Spleen (tissue), 11 donors: Measurements from ENCODE around the gene PIAS1. TPM values are rescaled to one million over a fixed set of nuclear protein-coding genes. Genes with fewer than 3 reads are reported as not detected.

Source experiments
- DNase-seq: peaks from one replicate; pipeline ENCODE4 v3.0.0-alpha.2; 2020
- H3K27ac ChIP-seq, 8 donors: fragments of 200-600 bp; sonication (generic) in 7 of 8; 1 replicate in 4 of 8; 2 replicates in 4 of 8; pipeline versions ENCODE4 v1.5.0 to v1.8.0; 2016 to 2021; ENCODE audit warnings: inconsistent platforms in 4 of 8, mild to moderate bottlenecking in 4 of 8, moderate library complexity in 1 of 8
- H3K27me3 ChIP-seq, 7 donors: fragments of 200-600 bp; sonication (generic) in 6 of 7; replicated peaks in 1 of 7; 1 replicate in 4 of 7; 2 replicates in 3 of 7; pipeline versions ENCODE4 v1.5.0 to v1.8.0; 2016 to 2021; ENCODE audit warnings: inconsistent platforms in 3 of 7, mild to moderate bottlenecking in 1 of 7
- H3K36me3 ChIP-seq, 6 donors: fragments of 200-600 bp; sonication (generic) in 5 of 6; 1 replicate in 4 of 6; 2 replicates in 2 of 6; pipeline versions ENCODE4 v1.5.0 to v1.8.0; 2016 to 2021; ENCODE audit warnings: inconsistent platforms in 2 of 6
- H3K4me1 ChIP-seq, 6 donors: fragments of 200-600 bp; sonication (generic) in 5 of 6; 1 replicate in 3 of 6; 2 replicates in 3 of 6; pipeline versions ENCODE4 v1.5.0 to v1.8.0; 2016 to 2021; ENCODE audit warnings: inconsistent platforms in 3 of 6
- H3K4me3 ChIP-seq, 8 donors: fragments of 200-600 bp; sonication (generic) in 7 of 8; 1 replicate in 4 of 8; 2 replicates in 4 of 8; pipeline versions ENCODE4 v1.5.0 to v1.8.0; 2016 to 2021; ENCODE audit warnings: inconsistent platforms in 4 of 8, mild to moderate bottlenecking in 4 of 8, moderate library complexity in 2 of 8
- H3K9me3 ChIP-seq, 8 donors: fragments of 200-600 bp; sonication (generic) in 7 of 8; 1 replicate in 4 of 8; 2 replicates in 4 of 8; pipeline versions ENCODE4 v1.5.0 to v1.8.0; 2016 to 2021; ENCODE audit warnings: inconsistent platforms in 4 of 8
- CTCF ChIP-seq, 11 experiments: fragments of 200-600 bp in 7 of 11; fragments of 450-650 bp in 4 of 11; sonication (generic) in 4 of 11; IDR thresholded peaks in 8 of 11; conservative IDR thresholded peaks in 3 of 11; 1 replicate in 7 of 11; 2 replicates in 4 of 11; pipeline versions ENCODE4 v1.4.0 to v1.8.0; 2016 to 2021; ENCODE audit warnings: antibody characterized with exemption in 11 of 11, inconsistent platforms in 4 of 11, mild to moderate bottlenecking in 1 of 11
- POLR2A ChIP-seq, 3 donors: fragments of 450-650 bp; IDR thresholded peaks; one replicate each; pipeline ENCODE4 v1.5.1; 2017; ENCODE audit warnings: antibody characterized with exemption in 3 of 3, mild to moderate bottlenecking in 1 of 3
- POLR2AphosphoS5 ChIP-seq, 3 donors: sonication (generic); formaldehyde crosslinking; IDR thresholded peaks; one replicate each; pipeline ENCODE4 v1.5.1; 2017; ENCODE audit warnings: antibody characterized with exemption in 3 of 3
- WGBS, 5 donors: extraction: QIAGEN DNeasy Blood & Tissue Kit in 3 of 5; methylation state at CpG; one replicate each; pipeline versions ENCODE4 v1.1.5 to v1.1.7; 2013 to 2018; 5-methylcytosine and 5-hydroxymethylcytosine counted together
- intact Hi-C: fragments of 100-400 bp; cut with DNase I; formaldehyde crosslinking; loops from one replicate; pipeline ENCODE4 v1.15.0; 2023; ENCODE audit warnings: low total_unique reads
- polyA plus RNA-seq, 3 donors: library from polyadenylated mRNA; stranded (reverse); fragments of 200-250 nt; gene quantifications; one replicate each; pipeline ENCODE4 v1.2.1, GENCODE V29; 2013
- total RNA-seq, 7 donors: library from RNA; depleted of rRNA in 3 of 7; stranded (reverse); fragments of >200 nt in 3 of 7; fragmentation: NEBNext Ultra II Directional in 4 of 7; extraction: Animal tissue kit (Norgen Biotek cat#: 25700) in 4 of 7; gene quantifications; one replicate each; pipeline versions ENCODE4 v1.1.0 to v1.2.1, GENCODE V29; 2016 to 2021
- donor health status: healthy with polysubstance abuse.
- donor health status: DM: no; HTN: no; CAD: no; lungs with moderate emphysema.
- donor health status: DM: no; HTN: no; CAD: no.
- donor health status: Bipolar disorder and iron deficiency.
- donor health status: healthy.
- donor health status: DM: no; HTN: no; CAD: no.
- donor health status: DM: yes; HTN: yes; CAD: no.

The PIAS1 gene
- total and polyA plus RNA-seq, 10 donors: 12.0 to 104 (median 64.7) TPM

DNA sequence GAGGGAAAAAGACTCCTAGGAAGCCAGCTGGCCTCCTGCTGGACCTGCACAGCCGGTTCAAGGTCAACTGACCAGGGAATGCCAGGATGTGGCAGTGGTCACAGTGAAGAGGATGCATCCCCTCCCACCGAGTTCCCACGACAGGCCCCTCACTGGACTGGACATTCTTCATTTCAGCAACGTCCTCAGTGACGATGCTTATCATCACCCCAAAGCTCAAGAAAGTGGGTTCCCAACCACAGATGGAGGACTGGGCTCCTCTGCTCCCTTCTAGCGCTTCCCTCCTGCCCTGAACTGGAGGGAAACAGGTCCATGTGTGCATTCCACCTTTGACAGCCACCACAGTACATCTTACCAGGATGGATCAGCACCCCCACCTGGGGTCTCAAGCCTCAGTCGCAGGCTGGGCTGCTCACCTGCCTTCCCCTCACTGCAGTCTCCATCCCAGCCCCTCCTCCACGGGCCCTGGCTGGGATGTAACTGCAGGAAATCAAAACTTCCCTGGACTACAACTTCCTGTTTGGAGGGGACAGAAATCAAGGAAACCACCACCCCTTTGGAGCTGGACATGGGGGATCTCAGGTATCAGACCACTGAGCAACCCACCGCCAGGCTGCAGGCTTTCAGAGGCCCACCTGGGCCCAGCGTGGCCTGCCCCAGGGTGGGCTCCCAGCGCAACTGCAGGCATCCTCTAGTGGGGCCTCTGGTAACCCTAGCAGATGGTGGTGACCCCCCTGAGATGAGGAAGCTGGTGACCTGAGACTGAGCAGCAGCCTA, 143.7 kb downstream of the PIAS1 start:
- intact Hi-C loops: no loop called here
- Histone ChIP-seq H3K9me3 (no peaks in the 10 kb centered on the region), H3K27me3 (no peaks in the 10 kb centered on the region), H3K36me3 (peaks cover 0 to 53% (median 9%) of the 10 kb centered on the region in 6 donors), H3K27ac (peak overlapping the region in 3 of 8 donors; percentile 13 to 18 (median 13)), H3K4me3 (no peak overlapping the region), H3K4me1 (peaks cover 0 to 29% (median 8%) of the 10 kb centered on the region in 6 donors)
- WGBS, 5 donors: 83 to 91% (median 86%) methylated on average over 9 to 11 of the region's 11 CpGs
- peak in 1 of 3 donors; percentile 48 for TF ChIP-seq POLR2AphosphoS5 (IDR thresholded peaks at IDR 0.05)
- TF ChIP-seq CTCF (IDR thresholded peaks at IDR 0.05 in 8 of 11, conservative IDR thresholded peaks at IDR 0.05 in 3 of 11): no peak
- DNase-seq: no peak

GRCh38 chr15:68199340-68199739, 145.2 kb downstream of the PIAS1 start:
- Histone ChIP-seq H3K36me3 (peaks cover 0 to 38% (median 0%) of the 10 kb centered on the region in 6 donors), H3K27ac (no peak overlapping the region), H3K9me3 (no peaks in the 10 kb centered on the region), H3K27me3 (no peaks in the 10 kb centered on the region), H3K4me3 (no peak overlapping the region), H3K4me1 (peaks cover 0 to 43% (median 8%) of the 10 kb centered on the region in 6 donors)
- no peak for TF ChIP-seq CTCF (IDR thresholded peaks at IDR 0.05 in 8 of 11, conservative IDR thresholded peaks at IDR 0.05 in 3 of 11)
- peak in 2 of 3 donors; percentile 31 to 56 for TF ChIP-seq POLR2AphosphoS5 (IDR thresholded peaks at IDR 0.05)
- TF ChIP-seq POLR2A (IDR thresholded peaks at IDR 0.05): no peak
- intact Hi-C loops: no loop called here
- no peak for DNase-seq
- 74 to 79% (median 77%) methylated on average over 11 of the region's 11 CpGs for WGBS, 5 donors

- no peak for DNase-seq
- intact Hi-C loops: no loop called here
- Histone ChIP-seq H3K27ac (no peak overlapping the region), H3K4me3 (no peak overlapping the region), H3K27me3 (no peaks in the 10 kb centered on the region), H3K36me3 (peaks cover 0 to 29% (median 0%) of the 10 kb centered on the region in 6 donors), H3K9me3 (no peaks in the 10 kb centered on the region), H3K4me1 (peaks cover 0 to 52% (median 17%) of the 10 kb centered on the region in 6 donors)
- 78 to 90% (median 80%) methylated on average over 7 to 16 of the region's 16 CpGs for WGBS, 5 donors
- no peak for TF ChIP-seq POLR2A (IDR thresholded peaks at IDR 0.05)
- peak in 1 of 3 donors; percentile 50 for TF ChIP-seq POLR2AphosphoS5 (IDR thresholded peaks at IDR 0.05)
Observed at GRCh38 chr15:68200016-68200861, 146.1 kb downstream of the PIAS1 start.

DNA sequence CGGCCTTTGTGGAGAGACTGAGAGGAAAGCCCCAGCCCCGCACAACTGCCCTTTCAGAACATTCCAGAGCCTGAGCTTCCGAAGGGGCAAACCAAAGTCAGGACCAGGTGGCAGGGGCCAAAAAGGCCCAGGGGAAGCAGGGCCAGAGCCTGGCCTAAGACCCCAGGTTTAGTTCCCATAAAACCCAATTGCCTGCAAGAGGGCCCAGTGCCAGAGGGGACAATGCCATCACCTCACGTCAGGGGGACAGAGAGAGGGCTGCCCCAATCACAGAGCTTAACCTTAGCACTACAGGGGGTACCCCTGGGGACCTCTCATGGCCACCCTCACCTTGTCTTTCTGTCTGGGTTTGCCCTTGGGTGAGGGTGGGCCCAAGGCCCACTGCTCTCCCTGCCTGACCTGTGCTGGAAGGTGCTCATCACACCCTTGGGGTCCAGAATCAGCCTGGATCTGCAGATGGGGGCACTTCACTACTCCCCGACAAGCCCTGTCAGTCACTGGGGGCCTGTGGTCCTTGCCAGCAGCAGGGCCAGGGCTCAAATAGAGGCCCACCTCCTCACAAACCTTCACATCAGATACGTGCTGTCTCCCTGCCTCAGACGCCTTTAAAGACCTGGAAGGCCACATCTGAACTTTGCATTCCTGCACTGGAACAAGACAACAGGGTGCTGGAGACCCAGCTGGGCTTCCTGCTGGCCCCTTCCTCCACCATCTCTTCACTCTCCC, 147.2 kb downstream of the PIAS1 start:
- intact Hi-C loops: no loop called here
- H3K4me3 ChIP-seq: no peak overlapping the region
- 90 to 96% (median 92%) methylated on average over 6 to 7 of the region's 7 CpGs for WGBS, 5 donors

More for the DNA sequence above, 147.2 kb downstream of the PIAS1 start:
- H3K9me3 ChIP-seq: no peaks in the 10 kb centered on the region
- TF ChIP-seq POLR2AphosphoS5 (IDR thresholded peaks at IDR 0.05) (peak in 1 of 3 donors; percentile 11), POLR2A (IDR thresholded peaks at IDR 0.05) (no peak)
- H3K27ac ChIP-seq: no peak overlapping the region
- H3K27me3 ChIP-seq: no peaks in the 10 kb centered on the region
- H3K4me1 ChIP-seq: peaks cover 0 to 62% (median 26%) of the 10 kb centered on the region in 6 donors
- DNase-seq: no peak
- peaks cover 0 to 19% (median 0%) of the 10 kb centered on the region in 6 donors for H3K36me3 ChIP-seq
